HG03342 (cell line): Measurements from ENCODE around the gene CLC.
"Not testable (repeated sequence)": the region's sequence is repeated elsewhere in the genome, so short reads cannot be mapped to it uniquely, and the experiment has no call there.

Experiments
- ATAC-seq: cut with Tn5 transposase; IDR thresholded peaks from one replicate; pipeline ENCODE4 v1.9.1; 2021; ENCODE audit warnings: mild to moderate bottlenecking, moderate library complexity; ENCODE audit not compliant: unreplicated experiment

Gene CLC

DNA sequence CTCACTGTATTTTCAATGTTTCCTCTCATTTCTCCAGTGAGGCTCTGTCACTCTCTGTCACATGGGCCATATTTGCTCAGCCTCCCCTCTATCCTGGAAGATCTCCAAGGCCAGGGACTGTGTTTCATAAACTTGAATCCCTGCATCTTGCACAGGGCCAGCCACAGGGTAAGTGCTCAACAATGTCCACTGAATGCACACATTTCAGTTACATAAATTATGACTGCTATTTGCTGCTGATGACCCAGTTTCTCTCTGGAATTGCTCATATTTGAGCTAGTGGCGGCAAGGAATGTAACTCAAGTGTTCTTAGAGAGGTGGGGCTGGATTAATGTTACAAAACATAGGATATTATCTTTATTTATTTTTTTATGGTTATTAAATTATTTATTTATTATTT lies 6.1 kb downstream of the CLC start:
- ATAC-seq, result no peak

DNA sequence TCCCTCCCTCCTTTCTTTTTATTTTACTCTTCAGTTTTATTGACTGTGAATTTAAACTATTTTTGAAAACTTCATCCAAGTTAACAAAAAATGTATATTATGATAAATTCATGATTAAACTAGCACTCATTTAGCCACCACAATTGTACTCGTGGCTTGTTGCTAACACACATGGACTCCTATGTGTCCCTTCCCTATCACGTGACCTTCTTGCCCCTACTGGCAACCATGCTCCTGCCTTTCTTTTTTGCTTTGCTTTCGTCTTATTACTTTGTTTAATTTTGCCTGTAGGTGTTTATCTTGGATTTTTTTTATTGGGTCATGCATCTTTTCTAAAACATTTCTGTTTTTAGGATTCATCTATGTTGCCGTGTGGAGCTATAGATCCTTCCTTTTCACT lies 8.2 kb downstream of the CLC start:
- no peak for ATAC-seq

DNA sequence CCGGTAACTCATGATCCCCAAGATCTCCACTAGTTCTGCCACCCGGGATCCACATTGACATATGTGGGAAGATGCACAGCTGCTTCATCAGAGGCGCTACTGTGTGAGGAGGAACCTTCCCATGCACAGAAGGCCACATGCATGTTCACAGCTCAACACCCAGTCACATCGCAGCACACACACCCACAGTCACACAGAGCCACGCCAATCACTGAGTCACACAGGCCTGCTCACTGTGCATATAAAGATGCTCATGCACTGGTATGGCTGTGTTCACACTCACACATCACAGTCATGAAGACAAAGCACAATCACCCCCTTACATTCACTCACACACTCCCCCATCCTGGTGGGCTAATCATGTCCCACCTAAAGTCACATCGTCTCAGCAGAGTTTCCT lies 9.8 kb downstream of the CLC start:
- no peak for ATAC-seq

DNA sequence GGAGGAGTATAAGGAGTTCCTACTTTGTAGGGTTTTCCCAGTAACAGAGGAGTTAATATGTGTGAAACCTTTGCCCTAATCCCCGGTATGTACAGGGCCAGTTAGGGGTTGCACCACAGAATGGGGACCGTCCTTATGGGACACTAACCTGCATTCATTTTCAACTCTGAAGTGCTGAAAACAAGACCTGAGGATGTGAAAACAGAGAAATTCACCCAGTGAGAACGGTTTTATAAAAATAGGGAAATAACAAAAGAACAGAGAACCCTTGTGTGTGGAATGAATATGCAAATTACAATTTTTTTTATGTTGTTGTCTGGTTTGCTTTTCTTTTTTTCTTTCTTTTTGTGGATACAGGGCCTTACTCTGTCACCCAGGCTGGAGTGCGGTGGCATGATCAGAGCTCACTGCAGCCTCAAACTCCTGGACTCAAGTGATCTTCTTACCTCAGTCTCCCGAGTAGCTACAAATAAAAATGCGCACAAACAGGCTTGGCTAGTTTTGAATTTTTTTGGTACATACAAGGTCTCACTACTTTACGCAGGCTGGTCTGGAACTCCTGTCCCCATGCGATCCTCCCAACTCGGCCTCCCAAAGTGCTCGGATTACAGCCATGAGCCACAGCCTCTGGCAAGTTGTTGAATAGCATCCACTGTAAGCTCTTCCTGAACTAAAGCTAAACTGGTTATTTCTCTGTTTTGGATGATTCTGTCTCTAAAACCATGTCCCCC lies 10.6 kb downstream of the CLC start:
- ATAC-seq, result no peak

DNA sequence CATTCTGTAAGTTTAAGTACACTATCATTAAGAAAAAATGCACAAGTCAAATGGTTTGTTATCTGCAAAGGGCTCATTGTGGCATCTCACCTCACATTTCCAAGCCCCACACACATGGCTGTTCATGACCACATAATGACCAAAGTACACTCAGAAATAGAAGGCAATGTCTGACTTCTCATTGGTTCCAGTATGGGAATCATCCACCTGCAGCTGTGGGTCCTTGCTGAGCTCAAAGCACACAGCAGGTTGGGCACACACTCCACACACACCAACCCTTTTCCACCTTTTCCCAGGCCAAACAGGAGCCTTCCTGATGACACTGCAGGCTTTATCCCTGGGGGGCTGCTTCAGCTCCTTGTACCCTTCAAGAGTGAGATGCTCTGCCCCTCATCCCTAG lies 11.8 kb downstream of the CLC start:
- ATAC-seq, result no peak

DNA sequence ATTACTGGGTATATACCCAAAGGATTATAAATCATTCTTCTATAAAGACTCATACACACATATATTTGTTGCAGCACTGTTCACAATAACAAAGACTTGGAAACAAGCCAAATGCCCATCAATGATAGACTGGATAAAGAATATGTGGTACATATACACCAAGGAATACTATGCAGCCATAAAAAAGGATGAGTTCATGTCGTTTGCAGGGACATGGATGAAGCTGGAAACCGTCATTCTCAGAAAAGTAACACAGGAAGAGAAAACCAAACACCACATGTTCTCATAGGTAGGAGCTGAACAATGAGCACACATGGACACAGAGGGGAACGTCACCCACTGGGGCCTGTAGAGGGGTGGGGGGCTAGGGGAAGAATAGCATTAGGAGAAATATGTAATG lies 17.7 kb downstream of the CLC start:
- not testable (repeated sequence) for ATAC-seq

DNA sequence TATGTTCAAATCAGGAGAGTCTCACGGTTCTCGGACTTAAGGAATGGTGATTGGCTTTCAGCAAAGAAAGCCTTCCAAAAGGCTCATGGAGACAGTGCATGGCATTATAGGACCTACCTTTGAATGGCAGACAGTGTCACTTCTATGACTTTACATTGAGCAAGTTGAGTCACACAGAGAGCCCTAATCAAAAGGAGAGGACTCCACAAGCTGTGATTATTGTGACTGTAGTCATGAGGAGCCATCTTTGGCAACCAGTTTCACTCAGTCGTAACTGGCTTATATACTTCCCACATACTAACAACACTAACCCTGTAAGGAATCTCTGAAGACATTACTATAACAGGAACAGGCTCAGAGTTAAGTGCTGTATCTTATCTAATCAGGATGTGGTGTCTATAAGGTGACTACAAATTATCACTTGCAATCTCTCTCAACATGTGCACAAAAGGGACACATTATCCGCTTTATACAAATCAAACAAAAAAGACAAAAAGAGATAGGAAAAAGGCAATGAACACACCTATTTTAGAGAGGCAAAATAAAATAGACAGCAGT lies 27.4 kb downstream of the CLC start:
- no peak for ATAC-seq

DNA sequence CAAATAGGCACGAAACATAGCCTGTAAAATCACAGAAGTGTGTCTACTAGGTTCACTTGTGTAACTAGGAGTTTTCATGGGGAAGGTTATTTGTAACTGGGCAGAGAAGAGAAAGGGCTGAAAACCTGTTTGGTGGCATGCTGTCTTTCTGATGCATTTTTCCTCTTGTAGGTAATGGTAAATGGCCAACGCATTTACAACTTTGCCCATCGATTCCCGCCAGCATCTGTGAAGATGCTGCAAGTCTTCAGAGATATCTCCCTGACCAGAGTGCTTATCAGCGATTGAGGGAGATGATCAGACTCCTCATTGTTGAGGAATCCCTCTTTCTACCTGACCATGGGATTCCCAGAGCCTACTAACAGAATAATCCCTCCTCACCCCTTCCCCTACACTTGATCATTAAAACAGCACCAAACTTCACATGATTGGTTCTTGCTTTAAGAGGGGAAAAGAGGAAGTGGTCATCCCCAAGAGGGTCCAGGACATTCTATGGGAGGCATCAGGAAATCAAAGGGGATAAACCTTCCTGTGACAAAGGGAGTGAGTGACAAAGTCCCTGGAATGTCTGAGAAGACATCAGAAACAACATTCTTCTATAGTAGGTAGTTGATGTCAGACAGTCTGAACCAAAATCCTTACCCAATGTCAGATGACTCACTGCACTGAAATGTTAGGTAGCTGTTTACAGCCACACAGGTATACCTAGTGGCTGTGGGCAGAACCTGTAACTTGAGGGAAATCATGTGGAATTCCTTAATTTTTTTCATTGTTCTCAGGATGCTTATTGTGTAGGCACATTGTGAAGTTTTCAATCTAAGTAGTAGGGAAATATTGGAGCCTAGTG lies 28.6 kb downstream of the CLC start:
- no peak for ATAC-seq

DNA sequence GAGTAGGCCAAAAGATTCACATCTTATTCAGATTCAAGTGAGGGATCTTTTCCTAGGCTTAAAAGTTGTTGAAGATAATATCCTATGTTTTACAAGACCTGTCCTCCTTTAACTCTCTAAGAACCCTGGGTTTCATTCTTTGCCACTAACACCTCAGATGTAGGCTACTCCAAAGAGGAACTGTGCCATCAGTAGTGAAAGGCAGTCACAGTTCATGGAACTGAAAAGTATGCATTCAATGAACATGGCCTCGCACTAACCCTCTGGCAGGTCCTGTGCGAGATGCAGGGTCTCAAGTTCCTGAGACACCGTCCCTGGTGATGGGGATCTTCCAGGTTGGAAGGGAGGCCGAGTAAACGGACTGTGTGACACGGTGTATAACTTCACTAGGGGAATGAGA lies 29.2 kb downstream of the CLC start:
- ATAC-seq, result peak; percentile 70

DNA sequence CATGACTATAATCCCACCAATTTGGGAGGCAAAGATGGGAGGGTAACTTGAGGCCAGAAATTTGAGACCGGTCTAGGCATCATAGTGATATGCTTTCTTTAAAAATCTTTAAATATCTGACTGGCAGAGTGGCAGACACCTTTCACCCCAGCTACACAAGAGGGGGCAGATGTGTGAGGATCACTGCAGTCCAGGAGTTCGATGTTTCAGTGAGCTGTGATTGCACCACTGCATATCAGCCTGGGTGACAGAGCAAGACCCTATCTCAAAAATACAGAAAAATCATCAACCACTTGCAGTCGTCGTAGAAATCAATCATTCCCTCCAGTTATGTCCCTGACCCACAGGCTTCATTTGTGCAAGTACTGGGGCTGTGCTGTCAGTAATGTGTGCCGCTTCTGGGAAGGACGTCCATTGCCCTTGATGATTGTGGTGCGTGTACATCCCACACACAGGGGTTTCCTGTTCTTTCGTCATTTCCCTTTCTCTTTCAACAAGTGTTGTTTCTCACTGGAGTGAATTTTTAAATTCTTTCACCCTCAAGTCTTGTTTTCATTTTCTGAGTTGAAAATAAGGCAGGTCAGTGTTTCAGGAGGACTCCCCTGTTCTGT lies 32.1 kb downstream of the CLC start:
- no peak for ATAC-seq

DNA sequence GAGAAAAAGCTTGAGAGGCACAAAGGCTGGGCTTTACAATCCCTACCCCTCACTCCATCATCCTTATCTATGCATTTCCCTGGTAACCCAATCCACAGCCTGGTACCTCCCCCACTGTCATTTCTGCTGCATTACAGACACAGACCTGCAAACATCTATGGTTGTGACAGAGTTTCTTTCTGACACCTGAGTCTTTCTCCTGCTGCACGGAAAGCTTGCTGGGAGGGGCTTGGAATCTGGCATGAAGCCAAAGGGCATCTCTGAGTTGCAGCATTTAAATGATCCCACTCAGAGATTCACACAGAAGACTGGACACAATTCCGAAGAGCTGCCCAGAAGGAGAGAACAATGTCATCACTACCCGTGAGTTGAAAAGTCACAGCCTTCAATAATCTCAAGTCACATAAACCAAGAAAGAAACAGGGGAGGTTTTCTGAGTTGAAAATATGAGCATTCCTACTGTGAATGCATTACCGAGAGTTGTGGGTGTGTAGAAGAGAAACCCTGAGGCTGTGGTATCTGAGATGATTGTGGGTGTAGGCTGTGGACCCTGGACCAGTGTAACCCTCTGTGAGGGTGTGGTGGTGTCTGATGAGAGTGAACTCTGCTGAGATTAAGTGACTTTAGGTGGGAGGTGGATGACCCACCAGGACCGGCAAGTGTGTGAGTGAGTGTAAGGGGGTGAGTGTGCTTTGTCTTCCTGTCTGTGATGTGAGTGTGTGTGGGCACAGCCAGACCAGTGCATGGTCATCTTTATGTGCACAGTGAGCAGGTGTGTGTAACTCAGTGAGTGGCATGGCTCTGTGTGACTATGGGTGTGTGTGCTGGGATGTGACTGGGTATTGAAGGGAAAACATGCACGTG lies 33.4 kb downstream of the CLC start, which contains the start of gene LGALS14:
Gene LGALS14, plus strand, starts transcription at position 301 of the 864 bp plus-strand sequence. Its CDS starts 48 bp downstream, at position 349.
- ATAC-seq, result no peak

DNA sequence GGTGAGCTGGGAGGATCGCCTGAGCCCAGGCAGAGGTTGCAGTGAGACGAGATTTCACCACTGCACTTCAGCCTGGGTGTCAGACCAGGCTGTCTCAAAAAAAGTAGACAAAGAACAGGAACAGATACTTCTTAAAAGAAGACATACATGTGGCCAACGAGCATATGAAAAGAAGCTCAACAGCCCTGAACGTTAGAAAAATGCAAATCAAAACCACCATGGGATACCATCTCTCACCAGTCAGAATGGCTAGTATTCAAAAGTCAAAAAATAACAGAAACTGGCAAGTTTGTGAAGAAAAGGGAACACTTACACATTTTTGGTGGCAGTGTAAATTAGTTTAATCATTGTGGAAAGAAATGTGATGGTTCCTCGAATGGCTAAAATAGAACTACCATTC lies 36.5 kb downstream of the CLC start:
- no peak for ATAC-seq

DNA sequence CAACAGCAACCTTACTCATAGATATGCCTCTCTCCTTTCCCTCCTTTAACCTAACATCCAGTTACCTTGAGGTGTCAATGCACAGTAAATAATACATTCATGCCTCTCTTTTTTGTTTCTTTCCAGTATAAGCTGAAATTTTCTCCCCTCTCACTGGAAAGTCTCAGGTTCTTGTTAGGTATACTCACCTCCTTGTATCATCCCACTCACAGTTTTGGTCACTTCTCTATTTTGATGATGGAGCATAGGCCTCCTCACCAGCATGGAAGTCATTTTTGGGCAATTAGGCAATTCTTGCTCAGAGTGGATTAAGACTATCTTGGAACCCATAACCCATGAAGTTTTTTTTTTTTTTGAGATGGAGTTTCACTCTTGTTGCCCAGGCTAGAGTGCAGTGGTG lies 39.3 kb downstream of the CLC start:
- ATAC-seq, result no peak

DNA sequence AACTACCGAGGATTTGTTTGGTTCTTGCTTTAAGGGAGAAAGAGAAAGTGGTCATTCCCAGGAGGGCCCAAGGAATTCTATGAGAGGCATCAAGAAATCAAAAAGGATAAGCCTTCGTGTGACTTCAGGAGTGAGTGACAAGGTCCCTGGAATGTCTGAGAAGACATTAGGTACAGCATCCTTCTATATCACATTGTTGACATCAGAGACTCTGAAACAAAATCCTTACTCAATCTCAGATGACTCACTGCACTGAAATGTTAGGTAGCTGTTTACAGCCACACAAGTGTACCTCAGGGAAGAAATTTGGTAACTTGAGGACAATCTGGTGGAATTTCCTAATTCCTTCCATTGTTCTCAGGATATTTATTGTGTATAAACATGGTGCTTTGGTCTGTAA lies 41.4 kb downstream of the CLC start:
- no peak for ATAC-seq

DNA sequence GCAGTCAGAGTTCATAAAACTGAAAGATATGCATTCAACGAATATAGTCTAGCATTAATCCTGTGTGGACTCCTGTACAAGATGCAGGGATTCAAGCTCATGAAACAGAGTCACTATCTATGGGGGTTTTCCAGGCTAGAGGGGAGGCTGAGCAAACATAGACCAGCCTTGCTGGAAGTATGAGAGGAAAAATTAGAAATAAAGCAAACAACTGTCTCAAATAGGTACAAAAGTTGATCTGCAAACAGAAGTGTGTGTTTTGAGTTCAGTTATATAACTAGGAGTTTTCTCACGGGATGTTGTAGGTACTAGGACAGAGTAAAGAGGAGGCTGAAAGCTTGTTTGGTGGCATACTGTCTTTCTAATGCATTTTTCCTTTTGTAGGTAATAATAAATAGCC lies 42.1 kb downstream of the CLC start:
- ATAC-seq, result no peak

DNA sequence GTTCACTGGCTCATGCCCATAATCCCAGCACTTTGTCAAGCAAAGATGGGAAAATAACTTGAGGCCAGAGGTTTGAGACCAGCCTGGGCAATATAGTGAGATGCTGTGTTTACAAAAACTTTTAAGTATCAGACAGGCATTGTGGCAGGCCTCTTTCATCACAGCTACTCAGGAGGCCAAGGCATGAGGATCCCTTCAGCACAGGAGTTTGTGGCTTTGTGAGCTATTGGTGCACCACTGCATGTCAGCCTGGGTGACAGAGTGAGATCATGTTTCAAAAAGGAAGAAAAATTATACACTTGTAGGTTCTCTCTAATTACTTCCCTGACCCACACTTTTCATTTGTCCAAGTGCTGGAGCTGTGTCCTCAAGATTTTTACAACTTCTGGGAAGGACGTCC lies 45.0 kb downstream of the CLC start:
- no peak for ATAC-seq

DNA sequence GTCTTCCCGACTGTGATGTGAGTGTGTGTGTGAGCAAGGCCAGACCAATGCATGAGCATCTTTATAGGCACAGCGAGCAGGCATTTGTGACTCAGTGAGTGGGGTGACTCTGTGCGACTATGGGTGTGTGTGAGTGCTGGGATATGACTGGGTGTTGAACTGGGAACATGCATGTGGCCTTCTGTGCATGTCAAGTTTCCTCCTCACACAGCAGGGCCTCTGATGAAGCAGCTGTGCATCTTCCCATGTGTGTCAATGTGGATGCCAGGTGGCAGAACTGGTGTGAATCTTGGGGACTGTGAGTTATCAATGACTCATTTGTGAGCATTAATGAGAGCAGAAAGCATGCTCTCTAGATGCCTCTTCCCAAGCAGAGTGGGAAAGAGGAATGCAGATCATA lies 45.7 kb downstream of the CLC start:
- no peak for ATAC-seq

DNA sequence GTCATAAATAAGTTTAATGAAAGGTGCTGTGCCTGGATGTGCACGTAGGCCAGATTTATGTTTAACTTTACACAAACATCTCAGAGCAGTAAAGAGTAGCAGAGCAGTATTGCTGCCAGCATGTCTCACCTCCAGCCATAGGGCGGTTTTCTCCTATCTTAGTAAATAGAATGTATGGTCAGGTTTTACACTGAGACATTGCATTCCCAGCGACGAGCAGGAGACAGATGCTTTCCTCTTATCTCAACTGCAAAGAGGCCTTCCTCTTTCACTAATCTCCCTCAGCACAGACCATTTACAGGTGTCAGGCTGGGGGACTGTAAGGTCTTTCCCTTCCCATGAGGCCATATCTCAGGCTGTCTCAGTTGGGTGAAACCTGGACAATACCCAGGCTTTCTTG lies 49.2 kb downstream of the CLC start:
- ATAC-seq, result not testable (repeated sequence)

DNA sequence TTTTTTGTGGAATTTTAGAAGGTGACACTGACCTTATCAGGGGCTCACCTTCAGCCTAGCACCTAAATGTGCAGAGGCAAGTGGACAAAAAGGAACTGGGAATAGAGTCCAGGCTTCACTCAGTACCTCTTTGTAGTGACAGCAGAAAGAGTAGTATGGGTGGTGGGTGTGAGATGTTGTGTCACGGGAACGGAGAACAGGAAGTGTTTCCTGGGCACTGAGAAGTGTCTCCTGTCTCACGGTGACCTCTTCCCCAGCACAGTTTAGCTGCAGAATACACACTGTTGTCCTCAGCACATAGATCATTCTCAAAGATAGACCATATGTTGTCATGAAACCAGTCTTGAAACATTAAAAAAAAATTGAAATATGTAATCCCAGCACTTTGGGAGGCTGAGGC lies 51.1 kb downstream of the CLC start:
- no peak for ATAC-seq

DNA sequence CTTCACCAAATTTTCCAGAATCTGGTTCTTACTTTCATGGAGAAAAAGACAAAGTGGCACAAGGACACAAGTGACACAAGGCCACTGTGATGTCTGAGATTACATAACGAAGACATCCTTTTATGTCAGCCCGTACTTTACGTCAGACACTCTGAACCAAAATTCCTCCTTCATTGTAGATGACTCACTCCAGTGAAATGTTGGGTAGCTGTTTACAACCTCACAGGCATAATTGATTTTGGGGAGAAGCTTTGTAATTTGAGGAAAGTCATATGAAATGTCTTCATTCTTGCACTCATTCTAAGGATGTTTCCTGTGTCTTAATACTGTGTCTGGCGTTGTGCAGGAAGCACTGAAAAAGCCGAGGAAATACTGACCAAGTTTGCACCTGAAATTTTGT lies 53.6 kb downstream of the CLC start:
- ATAC-seq, result no peak

DNA sequence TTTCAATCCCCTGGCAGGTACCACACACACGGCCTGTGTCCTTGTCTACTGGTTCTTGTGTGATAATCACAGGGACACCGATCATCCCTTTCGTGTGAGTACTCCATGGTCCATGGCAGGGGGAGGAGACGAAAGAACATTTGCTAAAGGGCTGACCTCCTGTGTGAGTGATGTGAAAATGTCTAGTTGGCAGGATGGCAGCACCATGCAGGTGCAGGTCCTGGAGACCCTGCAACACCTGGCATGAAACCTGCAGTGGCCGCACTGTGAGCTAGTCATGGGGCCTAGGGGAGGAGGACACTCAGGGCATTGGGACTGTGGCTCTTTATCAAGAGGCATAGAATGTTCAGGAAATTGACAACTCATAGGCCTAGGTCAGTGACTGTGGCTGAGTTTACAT lies 56.4 kb downstream of the CLC start:
- no peak for ATAC-seq
